Cardiac muscle cell (in vitro differentiated cells and primary cell): ENCODE results near the gene CD93. TPM values are rescaled to one million over a fixed set of nuclear protein-coding genes. Genes with fewer than 3 reads are reported as not detected.

Experiments used
- DNase-seq, 2 donors: peaks; one replicate each; pipeline versions ENCODE4 v3.0.0 to v3.0.0-alpha.2; 2010 to 2017; ENCODE audit warnings: low read depth in 1 of 2, low spot score in 1 of 2
- H3K27ac ChIP-seq: fragments of 200-600 bp; sonication (generic); 2 replicates; pipeline ENCODE4 v1.5.1; 2016
- H3K27me3 ChIP-seq: fragments of 200-600 bp; sonication (generic); 2 replicates; pipeline ENCODE4 v1.6.0; 2016; ENCODE audit warnings: control low read depth
- H3K36me3 ChIP-seq: fragments of 200-600 bp; sonication (generic); 2 replicates; pipeline ENCODE4 v1.5.1; 2016; ENCODE audit warnings: control low read depth
- H3K4me1 ChIP-seq: fragments of 200-600 bp; sonication (generic); 2 replicates; pipeline ENCODE4 v1.8.1; 2017; ENCODE audit warnings: low read depth, mild to moderate bottlenecking, mixed run types
- H3K4me3 ChIP-seq: fragments of 200-600 bp; sonication (generic); 2 replicates; pipeline ENCODE4 v1.5.1; 2016; ENCODE audit warnings: mild to moderate bottlenecking
- H3K9me3 ChIP-seq: fragments of 200-600 bp; sonication (generic); 2 replicates; pipeline ENCODE4 v1.5.1; 2017; ENCODE audit warnings: low read depth, mild to moderate bottlenecking, control low read depth
- CTCF ChIP-seq: IDR thresholded peaks from 2 replicates; pipeline ENCODE4 v1.5.1; 2012; ENCODE audit warnings: low read depth, mild to moderate bottlenecking, low read length
- polyA plus RNA-seq: library from polyadenylated mRNA; unstranded; fragments of >200 nt; fragmentation: Nextera tagmentation; extraction: Ambion mirVana; gene quantifications from 2 replicates; pipeline ENCODE4 v1.2.1, GENCODE V29; 2016
- total RNA-seq: library from RNA; depleted of rRNA; stranded (reverse); fragments of >200 nt; gene quantifications from 2 replicates; pipeline ENCODE4 v1.2.3, GENCODE V29; 2016

Gene CD93
- total and polyA plus RNA-seq, 2 experiments from 2014 or later: 0.15 to 0.63 TPM

- Histone ChIP-seq H3K4me1 (peaks cover 17% of the 10 kb centered on the region), H3K9me3 (no peaks in the 10 kb centered on the region), H3K27me3 (no peaks in the 10 kb centered on the region), H3K36me3 (no peaks in the 10 kb centered on the region), H3K27ac (no peak overlapping the region), H3K4me3 (no peak overlapping the region)
- DNase-seq: no peak
- no peak for TF ChIP-seq CTCF
Measured at GRCh38 chr20:23084282-23084844, 1.8 kb downstream of the CD93 start.

GRCh38 chr20:23083553-23084220 lies 2.4 kb downstream of the CD93 start:
- Histone ChIP-seq H3K27me3 (no peaks in the 10 kb centered on the region), H3K4me3 (no peak overlapping the region), H3K9me3 (no peaks in the 10 kb centered on the region), H3K4me1 (peaks cover 20% of the 10 kb centered on the region), H3K36me3 (no peaks in the 10 kb centered on the region), H3K27ac (no peak overlapping the region)
- no peak for DNase-seq
- no peak for TF ChIP-seq CTCF

GRCh38 chr20:23082846-23083552 lies 3.1 kb downstream of the CD93 start:
- Histone ChIP-seq H3K36me3 (no peaks in the 10 kb centered on the region), H3K4me1 (peaks cover 20% of the 10 kb centered on the region), H3K9me3 (no peaks in the 10 kb centered on the region), H3K27me3 (no peaks in the 10 kb centered on the region), H3K4me3 (no peak overlapping the region), H3K27ac (no peak overlapping the region)
- no peak for TF ChIP-seq CTCF
- peak in 1 of 2 donors; percentile 61 for DNase-seq

- peaks cover 20% of the 10 kb centered on the region for H3K4me1 ChIP-seq
- no peak for DNase-seq
- H3K9me3 ChIP-seq: no peaks in the 10 kb centered on the region
- no peaks in the 10 kb centered on the region for H3K36me3 ChIP-seq
- no peak overlapping the region for H3K4me3 ChIP-seq
- H3K27ac ChIP-seq: no peak overlapping the region
- no peaks in the 10 kb centered on the region for H3K27me3 ChIP-seq
- TF ChIP-seq CTCF: no peak
Measured at GRCh38 chr20:23081263-23081819, 4.8 kb downstream of the CD93 start.

GRCh38 chr20:23080521-23080920 lies 5.6 kb downstream of the CD93 start:
- Histone ChIP-seq H3K4me3 (no peak overlapping the region), H3K27ac (no peak overlapping the region), H3K36me3 (no peaks in the 10 kb centered on the region), H3K9me3 (no peaks in the 10 kb centered on the region), H3K27me3 (no peaks in the 10 kb centered on the region), H3K4me1 (peaks cover 20% of the 10 kb centered on the region)
- no peak for DNase-seq
- TF ChIP-seq CTCF: no peak
